Hematopoietic multipotent progenitor cell (in vitro differentiated cells): Measurements from ENCODE around the gene MSMP. TPM values are rescaled to one million over a fixed set of nuclear protein-coding genes. Genes with fewer than 3 reads are reported as not detected.
A peak's percentile ranks its signal among the peaks of the same experiment; 100 is the strongest.

Experiments
- DNase-seq, 3 donors: peaks; one replicate each; pipeline ENCODE4 v3.0.0-alpha.2; 2011 to 2015; ENCODE audit warnings: low read depth in 2 of 3, low spot score in 2 of 3
- total RNA-seq: library from RNA; depleted of rRNA; stranded (reverse); fragments of >200 nt; gene quantifications from one replicate; pipeline ENCODE4 v1.2.3, GENCODE V29; 2012

The MSMP gene
- total RNA-seq, 1 donor, result 2.4 TPM

GRCh38 chr9:35726931-35727330 is 27.1 kb downstream of the MSMP start:
- DNase-seq, result peak in 2 of 3 donors; percentile 86 to 93

GRCh38 chr9:35725362-35725761 is 28.7 kb downstream of the MSMP start:
- DNase-seq, result no peak

- no peak for DNase-seq
These were observed 30.2 kb downstream of the MSMP start for GRCh38 chr9:35723908-35724307.

- no peak for DNase-seq
These were observed 30.6 kb downstream of the MSMP start for GRCh38 chr9:35723426-35723825.

GRCh38 chr9:35719546-35719945 is 34.5 kb downstream of the MSMP start:
- DNase-seq, result no peak

- no peak for DNase-seq
These were observed 35.2 kb downstream of the MSMP start for GRCh38 chr9:35718721-35719511.

- no peak for DNase-seq
These were observed 36.8 kb downstream of the MSMP start for GRCh38 chr9:35717132-35717870.

GRCh38 chr9:35716230-35716629 is 37.8 kb downstream of the MSMP start:
- DNase-seq, result no peak

- no peak for DNase-seq
These were observed 39.4 kb downstream of the MSMP start for GRCh38 chr9:35714579-35715252.

- no peak for DNase-seq
These were observed 40.0 kb downstream of the MSMP start for GRCh38 chr9:35714123-35714522.

- DNase-seq, result no peak
These were observed 40.5 kb downstream of the MSMP start for GRCh38 chr9:35713578-35713977.

- no peak for DNase-seq
These were observed 41.2 kb downstream of the MSMP start for GRCh38 chr9:35712762-35713400.

- DNase-seq, result no peak
These were observed 42.3 kb downstream of the MSMP start for GRCh38 chr9:35711501-35712428.

GRCh38 chr9:35710818-35711500 is 43.1 kb downstream of the MSMP start:
- DNase-seq, result no peak

GRCh38 chr9:35708146-35708545 is 45.9 kb downstream of the MSMP start:
- no peak for DNase-seq

GRCh38 chr9:35706951-35707350 is 47.1 kb downstream of the MSMP start:
- no peak for DNase-seq

- no peak for DNase-seq
These were observed 48.1 kb downstream of the MSMP start for GRCh38 chr9:35705836-35706430.

GRCh38 chr9:35705372-35705771 is 48.7 kb downstream of the MSMP start:
- DNase-seq, result no peak
